NB4 (cell line): ENCODE data around the gene PSG2.
"Not testable (repeated sequence)": the region's sequence is repeated elsewhere in the genome, so short reads cannot be mapped to it uniquely, and the experiment has no call there.

Experiments used
- MYC ChIP-seq: IDR thresholded peaks from 2 replicates; pipeline ENCODE4 v1.6.1; 2011; ENCODE audit warnings: low read depth, low read length
- POLR2A ChIP-seq: IDR thresholded peaks from 2 replicates; pipeline ENCODE4 v1.6.1; 2011; ENCODE audit warnings: mild to moderate bottlenecking; ENCODE audit not compliant: insufficient read length; ENCODE audit errors: extremely low read depth

DNA sequence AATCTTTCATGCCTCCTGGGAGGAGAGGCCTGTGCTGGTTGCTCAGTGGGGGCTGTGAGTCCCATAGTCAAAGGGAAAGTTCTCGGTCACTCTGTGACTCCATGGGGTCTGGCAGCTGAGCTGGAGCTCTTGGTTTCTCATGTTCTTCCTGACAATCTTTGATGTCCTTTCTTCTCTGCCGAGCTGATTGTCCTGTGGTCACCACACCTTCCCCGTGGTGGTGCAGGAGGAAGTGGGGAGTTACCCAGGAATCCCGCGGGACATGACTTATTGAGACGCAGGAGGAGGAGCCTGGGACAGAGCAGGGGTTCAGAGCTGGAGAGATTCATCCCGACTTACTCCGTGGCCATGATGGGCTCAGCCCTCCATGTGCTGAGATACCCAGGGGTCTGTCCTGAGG is 55.4 kb downstream of the PSG2 start:
- not testable (repeated sequence) for TF ChIP-seq POLR2A, MYC
